ENCODE results near the gene ARHGEF37. TPM values are rescaled to one million over a fixed set of nuclear protein-coding genes. Genes with fewer than 3 reads are reported as not detected.
"Not testable (repeated sequence)": the region's sequence is repeated elsewhere in the genome, so short reads cannot be mapped to it uniquely, and the experiment has no call there.

ARHGEF37 gene
- polyA plus RNA-seq: 10 to 100 TPM; 10.6 to 11.6 TPM

- H3K27me3 ChIP-seq (ENCODE audit: control insufficient read depth in 1 of 2, insufficient read depth in 2 of 2, low read length in 2 of 2): no peaks in the 10 kb centered on the region
- no peaks in the 10 kb centered on the region for H3K9me3 ChIP-seq (ENCODE audit: control insufficient read depth in 2 of 2, insufficient read depth in 1 of 2, low read depth in 1 of 2, low read length in 1 of 2)
- WGBS, 2 donors: 1% methylated on average over 45 to 56 of the region's 56 CpGs
- H3K36me3 ChIP-seq (ENCODE audit: control insufficient read depth in 2 of 2, insufficient read depth in 2 of 2, low read length in 1 of 2): no peaks in the 10 kb centered on the region
- H3K27ac ChIP-seq (ENCODE audit: low read depth in 2 of 2, low read length in 1 of 2): peak within 1 kb of the TSS; percentile 92 to 96
- H3K4me3 ChIP-seq (ENCODE audit: low read depth in 1 of 2, low read length in 2 of 2): peak within 1 kb of the TSS; percentile 62 to 76
- H3K4me1 ChIP-seq (ENCODE audit: control insufficient read depth in 2 of 2, insufficient read depth in 2 of 2, low read length in 1 of 2): peaks cover 0 to 1% of the 10 kb centered on the region in 2 donors
Observed at GRCh38 chr5:149581192-149581861, at the start of gene ARHGEF37. Gene ARHGEF37 (plus strand): TSS chr5:149581498. CDS start chr5:149597770, 16,272 bp downstream.

- H3K4me1 ChIP-seq (ENCODE audit: control insufficient read depth in 2 of 2, insufficient read depth in 2 of 2, low read length in 1 of 2): peaks cover 2 to 3% of the 10 kb centered on the region in 2 donors
- 83 to 88% methylated on average over 7 of the region's 7 CpGs for WGBS, 2 donors
Observed at GRCh38 chr5:149532413-149532812, 48.9 kb upstream of the ARHGEF37 start.

GRCh38 chr5:149535787-149536186 is 45.5 kb upstream of the ARHGEF37 start:
- not testable (repeated sequence) for H3K4me3 ChIP-seq (ENCODE audit: low read depth in 1 of 2, low read length in 2 of 2); H3K27me3 ChIP-seq (ENCODE audit: control insufficient read depth in 1 of 2, insufficient read depth in 2 of 2, low read length in 2 of 2); H3K4me1 ChIP-seq (ENCODE audit: control insufficient read depth in 2 of 2, insufficient read depth in 2 of 2, low read length in 1 of 2); H3K36me3 ChIP-seq (ENCODE audit: control insufficient read depth in 2 of 2, insufficient read depth in 2 of 2, low read length in 1 of 2); H3K9me3 ChIP-seq (ENCODE audit: control insufficient read depth in 2 of 2, insufficient read depth in 1 of 2, low read depth in 1 of 2, low read length in 1 of 2)
- H3K27ac ChIP-seq (ENCODE audit: low read depth in 2 of 2, low read length in 1 of 2): peak overlapping the region in 1 of 2 donors; percentile 5
- 74 to 78% methylated on average over 6 of the region's 6 CpGs for WGBS, 2 donors

More at GRCh38 chr5:149532413-149532812, 48.9 kb upstream of the ARHGEF37 start:
- Histone ChIP-seq H3K36me3 (ENCODE audit: control insufficient read depth in 2 of 2, insufficient read depth in 2 of 2, low read length in 1 of 2) (no peaks in the 10 kb centered on the region), H3K27me3 (ENCODE audit: control insufficient read depth in 1 of 2, insufficient read depth in 2 of 2, low read length in 2 of 2) (no peaks in the 10 kb centered on the region), H3K27ac (ENCODE audit: low read depth in 2 of 2, low read length in 1 of 2) (no peak overlapping the region), H3K9me3 (ENCODE audit: control insufficient read depth in 2 of 2, insufficient read depth in 1 of 2, low read depth in 1 of 2, low read length in 1 of 2) (no peaks in the 10 kb centered on the region), H3K4me3 (ENCODE audit: low read depth in 1 of 2, low read length in 2 of 2) (no peak overlapping the region)

GRCh38 chr5:149537374-149537975 is 43.8 kb upstream of the ARHGEF37 start:
- 66 to 69% methylated on average over 1 of the region's 1 CpG for WGBS, 2 donors
- no peaks in the 10 kb centered on the region for H3K9me3 ChIP-seq (ENCODE audit: control insufficient read depth in 2 of 2, insufficient read depth in 1 of 2, low read depth in 1 of 2, low read length in 1 of 2)
- H3K4me3 ChIP-seq (ENCODE audit: low read depth in 1 of 2, low read length in 2 of 2): no peak overlapping the region
- H3K27me3 ChIP-seq (ENCODE audit: control insufficient read depth in 1 of 2, insufficient read depth in 2 of 2, low read length in 2 of 2): no peaks in the 10 kb centered on the region
- H3K36me3 ChIP-seq (ENCODE audit: control insufficient read depth in 2 of 2, insufficient read depth in 2 of 2, low read length in 1 of 2): peaks cover 0 to 4% of the 10 kb centered on the region in 2 donors
- no peak overlapping the region for H3K27ac ChIP-seq (ENCODE audit: low read depth in 2 of 2, low read length in 1 of 2)
- H3K4me1 ChIP-seq (ENCODE audit: control insufficient read depth in 2 of 2, insufficient read depth in 2 of 2, low read length in 1 of 2): peaks cover under 1 to 2% of the 10 kb centered on the region in 2 donors

- WGBS, 2 donors: 51 to 57% methylated on average over 3 of the region's 3 CpGs
- Histone ChIP-seq H3K9me3 (ENCODE audit: control insufficient read depth in 2 of 2, insufficient read depth in 1 of 2, low read depth in 1 of 2, low read length in 1 of 2) (no peaks in the 10 kb centered on the region), H3K4me3 (ENCODE audit: low read depth in 1 of 2, low read length in 2 of 2) (no peak overlapping the region), H3K27me3 (ENCODE audit: control insufficient read depth in 1 of 2, insufficient read depth in 2 of 2, low read length in 2 of 2) (no peaks in the 10 kb centered on the region), H3K4me1 (ENCODE audit: control insufficient read depth in 2 of 2, insufficient read depth in 2 of 2, low read length in 1 of 2) (peaks cover 0 to 2% of the 10 kb centered on the region in 2 donors), H3K36me3 (ENCODE audit: control insufficient read depth in 2 of 2, insufficient read depth in 2 of 2, low read length in 1 of 2) (peaks cover 3 to 5% of the 10 kb centered on the region in 2 donors), H3K27ac (ENCODE audit: low read depth in 2 of 2, low read length in 1 of 2) (no peak overlapping the region)
Observed at GRCh38 chr5:149540089-149540488, 41.2 kb upstream of the ARHGEF37 start.

GRCh38 chr5:149541893-149542292 is 39.4 kb upstream of the ARHGEF37 start:
- Histone ChIP-seq H3K36me3 (ENCODE audit: control insufficient read depth in 2 of 2, insufficient read depth in 2 of 2, low read length in 1 of 2) (peaks cover 3 to 11% of the 10 kb centered on the region in 2 donors), H3K4me1 (ENCODE audit: control insufficient read depth in 2 of 2, insufficient read depth in 2 of 2, low read length in 1 of 2) (peaks cover 0 to 9% of the 10 kb centered on the region in 2 donors)

GRCh38 chr5:149543361-149544027 is 37.8 kb upstream of the ARHGEF37 start:
- Histone ChIP-seq H3K27ac (ENCODE audit: low read depth in 2 of 2, low read length in 1 of 2) (no peak overlapping the region), H3K36me3 (ENCODE audit: control insufficient read depth in 2 of 2, insufficient read depth in 2 of 2, low read length in 1 of 2) (peaks cover 6 to 7% of the 10 kb centered on the region in 2 donors), H3K4me1 (ENCODE audit: control insufficient read depth in 2 of 2, insufficient read depth in 2 of 2, low read length in 1 of 2) (peaks cover 0 to 9% of the 10 kb centered on the region in 2 donors), H3K9me3 (ENCODE audit: control insufficient read depth in 2 of 2, insufficient read depth in 1 of 2, low read depth in 1 of 2, low read length in 1 of 2) (no peaks in the 10 kb centered on the region), H3K4me3 (ENCODE audit: low read depth in 1 of 2, low read length in 2 of 2) (no peak overlapping the region), H3K27me3 (ENCODE audit: control insufficient read depth in 1 of 2, insufficient read depth in 2 of 2, low read length in 2 of 2) (no peaks in the 10 kb centered on the region)
- WGBS, 2 donors: 31 to 35% methylated on average over 8 of the region's 8 CpGs

More at GRCh38 chr5:149541893-149542292, 39.4 kb upstream of the ARHGEF37 start:
- H3K9me3 ChIP-seq (ENCODE audit: control insufficient read depth in 2 of 2, insufficient read depth in 1 of 2, low read depth in 1 of 2, low read length in 1 of 2): no peaks in the 10 kb centered on the region
- no peaks in the 10 kb centered on the region for H3K27me3 ChIP-seq (ENCODE audit: control insufficient read depth in 1 of 2, insufficient read depth in 2 of 2, low read length in 2 of 2)
- 66 to 76% methylated on average over 6 of the region's 6 CpGs for WGBS, 2 donors
- no peak overlapping the region for H3K4me3 ChIP-seq (ENCODE audit: low read depth in 1 of 2, low read length in 2 of 2)
- no peak overlapping the region for H3K27ac ChIP-seq (ENCODE audit: low read depth in 2 of 2, low read length in 1 of 2)

- H3K9me3 ChIP-seq (ENCODE audit: control insufficient read depth in 2 of 2, insufficient read depth in 1 of 2, low read depth in 1 of 2, low read length in 1 of 2): no peaks in the 10 kb centered on the region
- H3K27me3 ChIP-seq (ENCODE audit: control insufficient read depth in 1 of 2, insufficient read depth in 2 of 2, low read length in 2 of 2): no peaks in the 10 kb centered on the region
- H3K27ac ChIP-seq (ENCODE audit: low read depth in 2 of 2, low read length in 1 of 2): peak overlapping the region in 1 of 2 donors; percentile 48
- H3K4me3 ChIP-seq (ENCODE audit: low read depth in 1 of 2, low read length in 2 of 2): no peak overlapping the region
- H3K4me1 ChIP-seq (ENCODE audit: control insufficient read depth in 2 of 2, insufficient read depth in 2 of 2, low read length in 1 of 2): peaks cover 0 to 9% of the 10 kb centered on the region in 2 donors
- H3K36me3 ChIP-seq (ENCODE audit: control insufficient read depth in 2 of 2, insufficient read depth in 2 of 2, low read length in 1 of 2): peaks cover 6 to 7% of the 10 kb centered on the region in 2 donors
- 48 to 52% methylated on average over 3 of the region's 3 CpGs for WGBS, 2 donors
Observed at GRCh38 chr5:149544028-149544420, 37.3 kb upstream of the ARHGEF37 start.

- Histone ChIP-seq H3K4me1 (ENCODE audit: control insufficient read depth in 2 of 2, insufficient read depth in 2 of 2, low read length in 1 of 2) (peaks cover 0 to 9% of the 10 kb centered on the region in 2 donors), H3K4me3 (ENCODE audit: low read depth in 1 of 2, low read length in 2 of 2) (no peak overlapping the region)
- 76 to 88% methylated on average over 6 of the region's 6 CpGs for WGBS, 2 donors
Observed at GRCh38 chr5:149545327-149545726, 36.0 kb upstream of the ARHGEF37 start.

More at GRCh38 chr5:149545327-149545726, 36.0 kb upstream of the ARHGEF37 start:
- Histone ChIP-seq H3K27ac (ENCODE audit: low read depth in 2 of 2, low read length in 1 of 2) (peak overlapping the region in 1 of 2 donors; percentile 33), H3K36me3 (ENCODE audit: control insufficient read depth in 2 of 2, insufficient read depth in 2 of 2, low read length in 1 of 2) (peaks cover 6 to 7% of the 10 kb centered on the region in 2 donors), H3K9me3 (ENCODE audit: control insufficient read depth in 2 of 2, insufficient read depth in 1 of 2, low read depth in 1 of 2, low read length in 1 of 2) (no peaks in the 10 kb centered on the region), H3K27me3 (ENCODE audit: control insufficient read depth in 1 of 2, insufficient read depth in 2 of 2, low read length in 2 of 2) (no peaks in the 10 kb centered on the region)
